Hepatocyte (in vitro differentiated cells): Measurements from ENCODE around the gene DHRS7B. TPM values are rescaled to one million over a fixed set of nuclear protein-coding genes. Genes with fewer than 3 reads are reported as not detected.
"Not testable (repeated sequence)": the region's sequence is repeated elsewhere in the genome, so short reads cannot be mapped to it uniquely, and the experiment has no call there.

Experiments used
- DNase-seq: peaks from one replicate; pipeline ENCODE4 v3.0.0-alpha.2; 2016; ENCODE audit warnings: low spot score
- H2AFZ ChIP-seq: fragments of 200-600 bp; sonication (generic); 2 replicates; pipeline ENCODE4 v1.6.0; 2016; ENCODE audit warnings: antibody characterized with exemption, mild to moderate bottlenecking
- H3K27ac ChIP-seq: fragments of 200-600 bp; sonication (generic); 2 replicates; pipeline ENCODE4 v1.5.1; 2016; ENCODE audit warnings: mild to moderate bottlenecking
- H3K27me3 ChIP-seq: fragments of 200-600 bp; sonication (generic); 2 replicates; pipeline ENCODE4 v1.6.1; 2016
- H3K36me3 ChIP-seq: fragments of 200-600 bp; sonication (generic); replicated peaks from 2 replicates; pipeline ENCODE4 v1.5.1; 2016; ENCODE audit warnings: low read depth; ENCODE audit not compliant: insufficient read depth
- H3K4me1 ChIP-seq: fragments of 200-600 bp; sonication (generic); 2 replicates; pipeline ENCODE4 v1.5.1; 2016; ENCODE audit warnings: mild to moderate bottlenecking, moderate library complexity; ENCODE audit not compliant: insufficient read depth
- H3K4me2 ChIP-seq: fragments of 200-600 bp; sonication (generic); 2 replicates; pipeline ENCODE4 v1.6.0; 2016
- H3K4me3 ChIP-seq: fragments of 200-600 bp; sonication (generic); 2 replicates; pipeline ENCODE4 v1.5.1; 2016; ENCODE audit warnings: mild to moderate bottlenecking
- H3K79me2 ChIP-seq: fragments of 200-600 bp; sonication (generic); 2 replicates; pipeline ENCODE4 v1.6.0; 2017; ENCODE audit warnings: mild to moderate bottlenecking
- H3K9me2 ChIP-seq: fragments of 200-600 bp; sonication (generic); replicated peaks from 2 replicates; pipeline ENCODE4 v1.6.0; 2017; ENCODE audit warnings: mild to moderate bottlenecking; ENCODE audit not compliant: insufficient read depth
- H3K9me3 ChIP-seq: fragments of 200-600 bp; sonication (generic); 2 replicates; pipeline ENCODE4 v1.5.1; 2016; ENCODE audit warnings: low read depth, mild to moderate bottlenecking
- H4K20me1 ChIP-seq: fragments of 200-600 bp; sonication (generic); 2 replicates; pipeline ENCODE4 v1.6.0; 2016; ENCODE audit warnings: mild to moderate bottlenecking; ENCODE audit not compliant: insufficient read depth, poor library complexity, severe bottlenecking
- EZH2 ChIP-seq: fragments of 200-600 bp; sonication (generic); IDR thresholded peaks from 2 replicates; pipeline ENCODE4 v1.6.1; 2016; ENCODE audit warnings: antibody characterized with exemption, mild to moderate bottlenecking, borderline replicate concordance
- EZH2phosphoT487 ChIP-seq: fragments of 200-600 bp; sonication (generic); IDR thresholded peaks from one replicate; pipeline ENCODE4 v1.6.1; 2018; ENCODE audit warnings: antibody characterized with exemption, mild to moderate bottlenecking, low read depth, moderate library complexity; ENCODE audit not compliant: unreplicated experiment, severe bottlenecking
- WGBS: methylation state at CpG from one replicate; pipeline ENCODE4 v1.1.6; 2016; ENCODE audit warnings: low lambda C conversion rate; ENCODE audit errors: missing lambda C conversion rate; 5-methylcytosine and 5-hydroxymethylcytosine counted together
- polyA plus RNA-seq: library from polyadenylated mRNA; unstranded; fragments of >200 nt; fragmentation: Nextera tagmentation; extraction: Ambion mirVana; gene quantifications from 2 replicates; pipeline ENCODE4 v1.2.1, GENCODE V29; 2016
- total RNA-seq: library from RNA; depleted of rRNA; stranded (reverse); fragments of >200 nt; gene quantifications from 2 replicates; pipeline ENCODE4 v1.2.3, GENCODE V29; 2014
- TF ChIP-seq, protein P1 (sequence below): fragments of 200-600 bp; sonication (generic); IDR thresholded peaks from 2 replicates; pipeline ENCODE4 v1.5.1; 2016; ENCODE audit warnings: antibody characterized with exemption, mild to moderate bottlenecking; ENCODE audit not compliant: poor library complexity

Gene DHRS7B
- total and polyA plus RNA-seq, 2 experiments from 2014 or later: 34.6 to 46.2 TPM

DNA sequence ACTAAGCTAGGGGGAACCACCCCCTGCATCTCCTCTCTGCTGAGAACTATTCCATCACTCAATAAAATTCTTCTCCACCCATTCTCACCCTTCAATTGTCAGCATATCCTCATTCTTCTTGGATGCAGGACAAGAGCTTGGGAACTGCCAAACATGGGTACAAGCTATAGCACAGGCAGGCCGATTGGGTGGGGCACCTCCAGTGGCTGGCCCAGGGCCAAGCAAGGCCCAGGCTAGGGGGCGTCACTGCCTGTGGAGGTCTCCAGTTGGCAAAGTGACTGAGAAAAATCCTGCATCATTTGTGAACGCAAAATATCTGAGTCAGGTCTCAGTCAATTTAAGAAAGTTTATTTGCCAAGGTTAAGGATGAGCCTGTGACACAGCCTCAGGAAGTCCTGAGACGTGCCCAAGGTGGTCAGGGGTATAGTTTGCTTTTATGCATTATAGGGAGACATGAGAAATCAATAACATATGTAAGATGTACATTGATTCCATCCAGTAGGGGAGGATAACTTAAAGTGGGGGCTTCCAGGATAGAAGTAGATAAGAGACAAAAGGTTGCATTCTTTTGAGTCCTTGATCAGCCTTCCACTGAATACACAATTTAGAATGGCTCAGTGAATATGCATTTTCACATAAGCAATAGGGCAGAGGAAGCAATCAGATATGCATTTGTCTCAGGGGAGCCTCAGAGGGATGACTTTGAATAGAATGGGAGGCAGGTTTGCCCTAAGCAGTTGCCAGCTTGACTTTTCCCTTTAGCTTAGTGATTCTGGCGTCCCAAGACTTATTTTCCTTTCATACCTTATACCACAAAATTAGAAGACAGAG lies 21.5 kb upstream of the DHRS7B start:
- WGBS: 67% methylated on average over 5 of the region's 5 CpGs
- H3K79me2 ChIP-seq: no peaks in the 10 kb centered on the region
- TF ChIP-seq EZH2phosphoT487: no peak
- no peak for TF ChIP-seq EZH2
- TF ChIP-seq, protein P1, sequence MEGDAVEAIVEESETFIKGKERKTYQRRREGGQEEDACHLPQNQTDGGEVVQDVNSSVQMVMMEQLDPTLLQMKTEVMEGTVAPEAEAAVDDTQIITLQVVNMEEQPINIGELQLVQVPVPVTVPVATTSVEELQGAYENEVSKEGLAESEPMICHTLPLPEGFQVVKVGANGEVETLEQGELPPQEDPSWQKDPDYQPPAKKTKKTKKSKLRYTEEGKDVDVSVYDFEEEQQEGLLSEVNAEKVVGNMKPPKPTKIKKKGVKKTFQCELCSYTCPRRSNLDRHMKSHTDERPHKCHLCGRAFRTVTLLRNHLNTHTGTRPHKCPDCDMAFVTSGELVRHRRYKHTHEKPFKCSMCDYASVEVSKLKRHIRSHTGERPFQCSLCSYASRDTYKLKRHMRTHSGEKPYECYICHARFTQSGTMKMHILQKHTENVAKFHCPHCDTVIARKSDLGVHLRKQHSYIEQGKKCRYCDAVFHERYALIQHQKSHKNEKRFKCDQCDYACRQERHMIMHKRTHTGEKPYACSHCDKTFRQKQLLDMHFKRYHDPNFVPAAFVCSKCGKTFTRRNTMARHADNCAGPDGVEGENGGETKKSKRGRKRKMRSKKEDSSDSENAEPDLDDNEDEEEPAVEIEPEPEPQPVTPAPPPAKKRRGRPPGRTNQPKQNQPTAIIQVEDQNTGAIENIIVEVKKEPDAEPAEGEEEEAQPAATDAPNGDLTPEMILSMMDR: no peak

DNA sequence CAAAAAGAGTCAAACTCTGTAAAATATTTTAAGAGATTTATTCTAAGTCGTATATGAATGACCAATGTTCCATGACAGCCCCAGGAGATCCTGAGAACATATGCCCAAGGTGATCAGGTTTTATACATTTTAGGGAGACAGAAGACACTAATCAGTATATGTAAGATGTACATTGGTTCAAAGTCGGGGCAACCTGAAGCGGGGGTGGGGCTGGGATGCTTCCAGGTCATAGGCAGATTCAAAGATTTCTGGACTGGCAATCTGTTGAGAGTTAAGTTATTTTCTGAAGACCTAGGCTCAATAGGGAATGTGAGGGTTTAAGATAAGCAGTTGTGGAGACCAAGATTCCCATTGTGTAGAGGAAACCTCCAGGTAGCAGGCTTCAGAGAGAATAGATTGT lies 20.4 kb upstream of the DHRS7B start:
- Histone ChIP-seq H3K27ac (no peak overlapping the region), H3K4me1 (no peaks in the 10 kb centered on the region), H3K9me3 (no peaks in the 10 kb centered on the region), H3K9me2 (no peaks in the 10 kb centered on the region), H3K4me3 (no peak overlapping the region), H3K36me3 (no peaks in the 10 kb centered on the region), H3K4me2 (no peak overlapping the region), H3K27me3 (no peaks in the 10 kb centered on the region), H4K20me1 (no peaks in the 10 kb centered on the region), H2AFZ (no peak overlapping the region), H3K79me2 (no peaks in the 10 kb centered on the region)
- WGBS: 72% methylated on average over 3 of the region's 3 CpGs
- no peak for DNase-seq
- TF ChIP-seq, protein P1: no peak
- TF ChIP-seq EZH2: no peak
- no peak for TF ChIP-seq EZH2phosphoT487

More for the DNA sequence above, 21.5 kb upstream of the DHRS7B start:
- Histone ChIP-seq H3K9me2 (no peaks in the 10 kb centered on the region), H3K27ac (no peak overlapping the region), H3K4me2 (no peak overlapping the region), H3K27me3 (no peaks in the 10 kb centered on the region), H4K20me1 (no peaks in the 10 kb centered on the region), H3K4me3 (no peak overlapping the region), H3K36me3 (no peaks in the 10 kb centered on the region), H3K4me1 (no peaks in the 10 kb centered on the region), H2AFZ (no peak overlapping the region), H3K9me3 (no peaks in the 10 kb centered on the region)
- no peak for DNase-seq

DNA sequence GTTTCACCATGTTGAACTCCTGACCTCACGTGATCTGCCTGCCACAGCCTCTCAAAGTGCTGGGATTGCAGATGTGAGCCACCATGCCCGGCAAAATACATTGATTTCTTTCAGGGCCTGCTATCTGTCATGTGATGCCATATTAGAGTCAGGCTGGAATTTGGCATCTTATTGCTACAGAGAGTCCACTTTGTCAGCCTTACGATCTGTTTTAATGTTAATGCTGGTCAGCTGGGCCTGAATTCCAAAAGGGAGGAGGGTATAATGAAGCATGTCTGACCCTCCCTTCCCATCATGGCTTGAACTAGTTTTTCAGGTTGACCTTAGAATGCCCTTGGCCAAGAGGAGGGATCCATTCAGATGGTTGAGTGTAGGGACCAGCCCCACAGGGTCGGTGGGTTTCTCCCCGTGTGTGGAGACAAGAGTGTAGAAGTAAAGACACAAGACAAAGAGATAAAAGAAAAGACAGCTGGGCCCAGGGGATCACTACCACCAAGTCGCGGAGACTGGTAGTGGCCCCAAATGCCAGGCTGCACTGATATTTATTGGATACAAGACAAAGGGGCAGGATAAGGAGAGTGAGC lies 19.6 kb upstream of the DHRS7B start:
- not testable (repeated sequence) for H3K4me3 ChIP-seq, H3K27ac ChIP-seq, H3K4me2 ChIP-seq, H3K4me1 ChIP-seq, DNase-seq, H3K27me3 ChIP-seq, H3K9me2 ChIP-seq, H3K79me2 ChIP-seq, H4K20me1 ChIP-seq, H2AFZ ChIP-seq, H3K36me3 ChIP-seq, H3K9me3 ChIP-seq
- 76% methylated on average over 7 of the region's 7 CpGs for WGBS

DNA sequence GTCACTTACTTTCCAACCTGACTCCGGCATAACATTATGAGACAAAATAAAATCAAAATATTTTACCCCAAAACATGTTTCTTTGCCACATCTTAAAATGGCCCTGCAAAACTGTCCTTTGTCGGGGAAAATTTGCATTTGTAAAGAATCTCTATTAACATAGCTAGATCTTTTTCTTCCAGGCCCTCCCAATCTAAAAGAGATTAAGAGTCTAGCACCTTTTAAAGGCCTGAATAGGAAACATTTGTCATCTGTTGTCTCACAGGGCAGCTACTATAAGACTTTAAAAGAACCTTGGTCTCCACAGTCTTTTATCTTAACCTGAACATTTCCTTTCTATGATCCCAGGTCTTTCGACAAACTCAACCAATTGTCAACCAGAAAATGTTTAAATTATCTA lies 18.1 kb upstream of the DHRS7B start:
- no peaks in the 10 kb centered on the region for H3K4me1 ChIP-seq
- H3K4me3 ChIP-seq: no peak overlapping the region
- no peaks in the 10 kb centered on the region for H3K27me3 ChIP-seq
- H2AFZ ChIP-seq: no peak overlapping the region
- H3K4me2 ChIP-seq: no peak overlapping the region
- TF ChIP-seq EZH2: no peak
- no peak for TF ChIP-seq EZH2phosphoT487
- TF ChIP-seq, protein P1: no peak
- H3K27ac ChIP-seq: no peak overlapping the region
- 58% methylated on average over 3 of the region's 3 CpGs for WGBS
- no peaks in the 10 kb centered on the region for H3K9me2 ChIP-seq
- H3K79me2 ChIP-seq: no peaks in the 10 kb centered on the region
- DNase-seq: no peak
- no peaks in the 10 kb centered on the region for H4K20me1 ChIP-seq
- no peaks in the 10 kb centered on the region for H3K9me3 ChIP-seq
- H3K36me3 ChIP-seq: no peaks in the 10 kb centered on the region
